ENCODE results near the gene LIPA.

- TF ChIP-seq CTCF (IDR thresholded peaks at IDR 0.05) (no peak), POLR2A (IDR thresholded peaks at IDR 0.05) (no peak)
Observed at GRCh38 chr10:89228962-89229361, 22.6 kb downstream of the LIPA start.
